Activated CD4-positive, CD25-positive, alpha-beta regulatory T cell treated with anti-CD3 and anti-CD28 coated beads, Interleukin-2, amount 50 U/mL, for 16 hours (primary cell): ENCODE data around the gene ANKRD17.

Experiments used
- DNase-seq: peaks from one replicate; pipeline ENCODE4 v3.0.0-alpha.2; 2020; ENCODE audit warnings: low read depth, low spot score

ANKRD17 gene

GRCh38 chr4:73127839-73128453 is 130.7 kb downstream of the ANKRD17 start:
- DNase-seq: no peak

- DNase-seq: no peak
Observed at GRCh38 chr4:73109493-73109892, 149.1 kb downstream of the ANKRD17 start.

DNA sequence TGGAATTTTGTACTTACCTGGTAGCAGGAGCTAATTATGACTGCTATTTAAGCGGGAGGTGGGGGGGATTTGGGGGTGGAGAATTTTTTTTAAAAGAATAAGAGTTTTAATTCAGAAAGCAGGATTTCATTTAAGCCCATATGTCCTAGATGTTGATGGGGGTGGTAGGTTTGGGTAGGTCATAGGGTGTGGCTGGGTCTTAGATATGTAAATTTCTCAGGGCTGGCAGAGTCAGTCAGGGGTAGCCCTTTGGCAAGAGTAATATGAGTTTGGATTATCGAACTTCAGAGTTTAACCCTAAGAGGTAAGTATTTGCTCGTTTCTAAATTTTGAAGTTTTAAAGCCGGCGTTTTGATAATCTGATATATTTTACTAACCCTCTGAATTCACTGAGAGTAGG is 153.9 kb downstream of the ANKRD17 start:
- DNase-seq: no peak

DNA sequence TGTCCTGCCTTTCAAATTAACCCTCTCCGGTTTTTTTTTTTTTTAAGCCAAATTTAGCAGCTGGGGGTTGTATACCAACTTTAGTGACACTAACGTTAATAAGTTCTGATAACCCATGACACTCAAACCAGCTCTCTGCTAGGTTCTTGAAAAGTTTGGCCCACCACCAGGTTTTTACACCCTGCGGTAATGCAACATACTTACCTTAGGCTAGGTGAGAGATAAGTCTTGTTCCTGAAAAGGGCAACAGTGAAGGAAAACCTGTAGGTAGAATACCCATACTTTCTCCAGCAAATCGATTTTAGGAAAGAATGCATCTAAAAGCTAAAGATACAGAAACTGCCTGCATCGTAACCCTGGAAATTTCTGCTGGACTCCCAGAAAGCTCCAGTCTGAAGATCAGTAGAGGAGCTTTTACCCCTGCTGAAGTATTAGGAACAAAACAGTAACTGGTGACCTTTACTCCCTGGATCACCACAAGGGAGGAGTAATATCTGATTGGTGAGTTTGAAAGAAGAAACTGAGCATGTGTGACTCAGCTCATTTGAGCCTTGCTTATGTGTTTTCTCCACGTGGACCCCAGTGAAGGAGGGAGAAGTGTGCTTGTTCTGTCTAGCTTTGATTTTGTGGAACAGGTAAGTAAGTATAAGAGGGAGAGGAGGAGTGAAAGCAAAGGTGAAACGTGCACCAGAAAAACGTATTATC is 154.6 kb downstream of the ANKRD17 start:
- DNase-seq: no peak

- no peak for DNase-seq
Observed at GRCh38 chr4:73099143-73099542, 159.5 kb downstream of the ANKRD17 start.

GRCh38 chr4:73098713-73099112 is 159.9 kb downstream of the ANKRD17 start:
- DNase-seq: no peak

GRCh38 chr4:73098016-73098415 is 160.6 kb downstream of the ANKRD17 start:
- DNase-seq: no peak

DNA sequence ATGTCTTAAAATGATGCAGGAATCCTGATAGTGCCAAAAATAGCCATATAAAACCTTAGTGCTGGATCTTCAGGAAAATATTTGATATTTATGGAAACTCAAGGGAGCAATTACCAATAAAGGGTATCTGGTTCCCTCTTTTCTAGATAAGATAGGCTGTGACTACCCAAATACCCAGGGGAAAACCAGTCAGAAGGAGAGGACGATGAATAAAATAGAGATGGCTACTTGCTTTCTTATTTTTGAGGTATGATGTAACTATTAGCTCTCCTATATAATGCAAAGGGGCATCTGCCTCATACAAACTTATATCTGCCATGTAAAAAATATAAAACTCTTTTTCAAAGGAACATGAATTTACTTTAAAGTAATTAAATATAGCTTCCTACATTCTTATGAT is 165.7 kb downstream of the ANKRD17 start:
- DNase-seq: no peak

GRCh38 chr4:73090738-73091137 is 167.9 kb downstream of the ANKRD17 start:
- no peak for DNase-seq

- no peak for DNase-seq
Observed at GRCh38 chr4:73087871-73088270, 170.7 kb downstream of the ANKRD17 start.

DNA sequence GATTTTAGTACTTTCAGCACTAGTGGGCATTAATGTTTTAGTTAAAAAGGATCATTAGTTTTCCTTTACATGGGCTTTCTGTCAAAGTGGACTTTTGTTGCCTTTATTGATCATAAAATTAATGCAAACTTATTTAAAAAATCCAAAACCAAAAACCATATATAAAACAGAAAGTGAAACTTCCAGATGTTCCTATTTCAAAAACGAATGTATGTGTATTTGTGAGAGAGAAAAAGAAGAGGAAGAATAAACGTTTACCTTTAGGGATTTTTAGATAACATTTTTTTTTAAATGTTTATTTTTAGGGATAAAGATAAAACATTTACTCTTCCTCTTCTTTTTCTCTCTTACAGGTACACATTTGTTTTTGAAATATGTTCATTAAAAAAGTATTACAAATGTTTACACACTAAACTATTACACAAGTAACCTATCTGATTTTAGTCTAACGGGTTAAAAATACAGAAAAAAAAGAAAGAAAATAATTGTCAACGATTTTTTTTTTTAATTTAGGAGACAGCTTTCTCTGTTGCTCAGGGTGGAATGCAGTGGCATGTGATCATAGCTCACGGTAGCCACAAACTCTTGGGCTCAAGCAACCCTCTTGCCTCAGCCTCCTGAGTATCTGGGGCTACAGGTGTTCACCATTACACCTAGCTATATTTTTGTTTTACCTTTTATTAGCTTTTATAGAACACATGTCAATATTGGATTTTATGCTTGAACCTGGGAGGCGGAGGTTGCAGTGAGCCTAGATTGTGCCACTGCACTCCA is 172.3 kb downstream of the ANKRD17 start:
- DNase-seq: no peak

DNA sequence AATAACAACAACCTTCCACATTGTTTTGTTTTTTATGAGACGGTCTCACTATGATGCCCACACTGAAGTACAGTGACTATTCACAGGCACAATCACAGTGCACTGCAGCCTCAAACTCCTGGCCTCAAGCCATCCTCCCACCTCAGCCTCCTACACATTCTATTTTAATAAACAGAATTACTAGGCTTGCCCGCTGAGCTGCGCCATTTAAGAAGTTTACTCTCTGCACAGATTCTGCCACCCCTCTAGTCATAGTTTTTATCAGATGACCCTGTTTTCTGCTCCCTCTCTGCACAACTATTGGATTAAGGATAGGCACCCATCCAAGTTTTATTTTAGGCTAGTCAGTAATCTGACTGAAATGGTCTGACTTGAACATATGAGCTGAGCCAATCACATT is 177.8 kb downstream of the ANKRD17 start:
- no peak for DNase-seq

DNA sequence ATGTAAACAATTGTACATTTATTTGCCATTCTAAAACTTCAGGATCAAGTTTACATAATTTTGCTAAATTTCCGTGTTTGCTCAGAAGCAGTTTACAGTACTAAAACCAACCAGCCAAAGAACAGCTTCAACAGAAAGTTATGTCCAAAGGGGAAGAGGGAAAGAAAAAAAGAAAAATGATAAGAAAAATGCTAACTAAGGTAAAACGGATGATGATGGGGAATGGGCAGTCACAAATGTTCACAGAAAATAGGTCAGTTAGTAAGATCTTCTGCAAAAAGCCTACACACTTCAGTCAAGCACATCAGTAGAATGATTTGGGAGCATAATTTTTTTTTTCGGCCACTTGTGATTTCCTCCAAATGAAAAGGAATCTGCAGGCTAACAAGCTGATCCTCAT is 182.8 kb downstream of the ANKRD17 start:
- no peak for DNase-seq

DNA sequence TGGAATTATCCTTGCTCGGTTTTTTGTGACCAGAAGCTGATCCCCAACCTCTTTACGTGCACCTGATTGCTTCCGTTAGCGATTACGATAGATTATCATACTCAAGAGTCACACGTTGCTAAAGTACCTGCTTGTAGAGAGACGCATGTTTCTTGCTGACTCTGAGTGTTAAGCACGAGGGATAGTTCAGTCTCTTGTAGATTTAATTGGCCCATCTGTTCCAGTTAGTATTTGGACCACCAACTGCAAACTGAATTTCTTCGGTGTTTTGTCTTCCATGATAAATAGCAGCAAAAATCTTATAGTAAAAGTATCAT is 188.6 kb downstream of the ANKRD17 start:
- DNase-seq: no peak

GRCh38 chr4:73069338-73070073 is 189.1 kb downstream of the ANKRD17 start, which contains the start of gene COX18:
Gene COX18 (minus strand): TSS chr4:73069716. CDS start chr4:73069649, 67 bp downstream.
- peak; percentile 88 for DNase-seq

- DNase-seq: no peak
Observed at GRCh38 chr4:73068491-73069337, 189.9 kb downstream of the ANKRD17 start.

DNA sequence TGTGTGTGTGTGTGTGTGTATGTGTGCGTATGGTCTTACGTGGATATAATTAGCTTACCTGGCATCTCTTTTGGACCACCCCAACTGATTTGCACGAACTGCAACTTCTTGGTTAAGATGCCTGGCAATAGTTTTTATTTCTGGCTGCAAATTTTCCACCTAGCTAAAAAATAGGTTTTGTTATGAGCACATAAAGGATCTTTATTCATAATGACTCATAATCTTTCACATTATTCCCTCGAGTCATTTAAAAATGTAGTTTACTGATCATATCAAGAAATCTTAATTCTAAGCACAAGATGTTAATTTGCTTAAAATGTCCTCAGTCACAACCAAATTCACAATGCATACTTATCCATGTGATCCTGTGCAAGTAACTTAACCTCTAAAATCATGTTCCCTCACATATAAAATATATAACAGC is 190.6 kb downstream of the ANKRD17 start:
- DNase-seq: no peak

GRCh38 chr4:73066928-73067327 is 191.7 kb downstream of the ANKRD17 start:
- no peak for DNase-seq

- no peak for DNase-seq
Observed at GRCh38 chr4:73066445-73066844, 192.2 kb downstream of the ANKRD17 start.

DNA sequence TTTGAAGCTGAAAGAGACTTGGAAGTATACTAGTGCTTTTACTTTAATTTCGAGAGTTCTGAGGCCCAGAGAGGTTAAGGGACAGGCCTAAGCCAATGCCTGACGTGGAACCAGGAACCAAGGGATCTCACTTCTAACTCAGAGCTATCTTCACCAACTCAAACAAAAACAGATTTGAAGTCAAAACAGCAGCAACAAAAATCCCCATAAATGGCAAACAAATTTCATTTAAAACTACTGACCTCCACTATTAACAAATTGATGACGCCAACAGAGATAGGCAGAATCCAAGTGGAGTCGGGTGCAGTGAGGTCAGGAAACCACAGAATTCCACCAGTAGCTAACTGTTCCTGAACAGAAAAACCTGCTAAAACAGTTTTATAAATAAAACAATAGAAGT is 194.1 kb downstream of the ANKRD17 start:
- no peak for DNase-seq

- DNase-seq: no peak
Observed at GRCh38 chr4:73055241-73055897, 203.2 kb downstream of the ANKRD17 start.
